ENCODE results near the gene UBE2S. TPM values are rescaled to one million over a fixed set of nuclear protein-coding genes. Genes with fewer than 3 reads are reported as not detected.

Gene UBE2S
- total RNA-seq, 1 donor from 2014 or later: 56.2 TPM

- TF ChIP-seq CTCF (IDR thresholded peaks at IDR 0.05; ENCODE audit: unreplicated experiment): no peak
- Mint-ChIP-seq H3K4me1 (ENCODE audit: unreplicated experiment) (peaks cover 11% of the 10 kb centered on the region), H3K36me3 (ENCODE audit: low read depth, unreplicated experiment) (peaks cover 14% of the 10 kb centered on the region), H3K27ac (ENCODE audit: unreplicated experiment) (no peak overlapping the region), H3K9me3 (ENCODE audit: unreplicated experiment) (no peaks in the 10 kb centered on the region), H3K27me3 (ENCODE audit: unreplicated experiment) (peaks cover 49% of the 10 kb centered on the region), H3K4me3 (ENCODE audit: unreplicated experiment) (peak overlapping the region; percentile 53)
- DNase-seq (ENCODE audit: low spot score): no peak
Measured at GRCh38 chr19:55440411-55441105, 33.0 kb upstream of the UBE2S start.

GRCh38 chr19:55439052-55439451 is 31.5 kb upstream of the UBE2S start:
- Mint-ChIP-seq H3K9me3 (ENCODE audit: unreplicated experiment) (no peaks in the 10 kb centered on the region), H3K27me3 (ENCODE audit: unreplicated experiment) (peaks cover 41% of the 10 kb centered on the region), H3K27ac (ENCODE audit: unreplicated experiment) (no peak overlapping the region), H3K36me3 (ENCODE audit: low read depth, unreplicated experiment) (peaks cover 14% of the 10 kb centered on the region), H3K4me3 (ENCODE audit: unreplicated experiment) (no peak overlapping the region), H3K4me1 (ENCODE audit: unreplicated experiment) (peaks cover 11% of the 10 kb centered on the region)
- DNase-seq (ENCODE audit: low spot score): no peak
- TF ChIP-seq CTCF (IDR thresholded peaks at IDR 0.05; ENCODE audit: unreplicated experiment): no peak

- no peaks in the 10 kb centered on the region for H3K9me3 Mint-ChIP-seq (ENCODE audit: unreplicated experiment)
Measured at GRCh38 chr19:55437410-55437809, 29.8 kb upstream of the UBE2S start.

GRCh38 chr19:55436847-55437246 is 29.3 kb upstream of the UBE2S start:
- H3K4me3 Mint-ChIP-seq (ENCODE audit: unreplicated experiment): no peak overlapping the region
- no peak for TF ChIP-seq CTCF (IDR thresholded peaks at IDR 0.05; ENCODE audit: unreplicated experiment)
- no peak overlapping the region for H3K27ac Mint-ChIP-seq (ENCODE audit: unreplicated experiment)
- peaks cover 11% of the 10 kb centered on the region for H3K4me1 Mint-ChIP-seq (ENCODE audit: unreplicated experiment)
- H3K27me3 Mint-ChIP-seq (ENCODE audit: unreplicated experiment): peaks cover 27% of the 10 kb centered on the region
- H3K9me3 Mint-ChIP-seq (ENCODE audit: unreplicated experiment): no peaks in the 10 kb centered on the region
- DNase-seq (ENCODE audit: low spot score): no peak
- peaks cover 14% of the 10 kb centered on the region for H3K36me3 Mint-ChIP-seq (ENCODE audit: low read depth, unreplicated experiment)

More at GRCh38 chr19:55437410-55437809, 29.8 kb upstream of the UBE2S start:
- H3K27ac Mint-ChIP-seq (ENCODE audit: unreplicated experiment): no peak overlapping the region
- peaks cover 30% of the 10 kb centered on the region for H3K27me3 Mint-ChIP-seq (ENCODE audit: unreplicated experiment)
- peak; percentile 78 for DNase-seq (ENCODE audit: low spot score)
- H3K4me1 Mint-ChIP-seq (ENCODE audit: unreplicated experiment): peaks cover 11% of the 10 kb centered on the region
- peaks cover 14% of the 10 kb centered on the region for H3K36me3 Mint-ChIP-seq (ENCODE audit: low read depth, unreplicated experiment)
- no peak overlapping the region for H3K4me3 Mint-ChIP-seq (ENCODE audit: unreplicated experiment)
- no peak for TF ChIP-seq CTCF (IDR thresholded peaks at IDR 0.05; ENCODE audit: unreplicated experiment)

GRCh38 chr19:55435020-55435419 is 27.4 kb upstream of the UBE2S start:
- no peak for DNase-seq (ENCODE audit: low spot score)
- no peak for TF ChIP-seq CTCF (IDR thresholded peaks at IDR 0.05; ENCODE audit: unreplicated experiment)
- H3K9me3 Mint-ChIP-seq (ENCODE audit: unreplicated experiment): no peaks in the 10 kb centered on the region
- peaks cover 15% of the 10 kb centered on the region for H3K36me3 Mint-ChIP-seq (ENCODE audit: low read depth, unreplicated experiment)
- peaks cover 15% of the 10 kb centered on the region for H3K27me3 Mint-ChIP-seq (ENCODE audit: unreplicated experiment)
- H3K4me3 Mint-ChIP-seq (ENCODE audit: unreplicated experiment): no peak overlapping the region
- no peaks in the 10 kb centered on the region for H3K4me1 Mint-ChIP-seq (ENCODE audit: unreplicated experiment)
- H3K27ac Mint-ChIP-seq (ENCODE audit: unreplicated experiment): no peak overlapping the region

All from endothelial cell (in vitro differentiated cells).